GM18867 (cell line): ENCODE data around the gene UBL4A.

ENCODE experiments used
- ATAC-seq: cut with Tn5 transposase; IDR thresholded peaks from one replicate; pipeline ENCODE4 v1.9.1; 2021; ENCODE audit warnings: mild to moderate bottlenecking, moderate library complexity; ENCODE audit not compliant: unreplicated experiment

Gene UBL4A

GRCh38 chrX:154441984-154442707 lies 44.3 kb downstream of the UBL4A start:
- no peak for ATAC-seq

- ATAC-seq = no peak
Observed at GRCh38 chrX:154441564-154441963, 44.9 kb downstream of the UBL4A start.

DNA sequence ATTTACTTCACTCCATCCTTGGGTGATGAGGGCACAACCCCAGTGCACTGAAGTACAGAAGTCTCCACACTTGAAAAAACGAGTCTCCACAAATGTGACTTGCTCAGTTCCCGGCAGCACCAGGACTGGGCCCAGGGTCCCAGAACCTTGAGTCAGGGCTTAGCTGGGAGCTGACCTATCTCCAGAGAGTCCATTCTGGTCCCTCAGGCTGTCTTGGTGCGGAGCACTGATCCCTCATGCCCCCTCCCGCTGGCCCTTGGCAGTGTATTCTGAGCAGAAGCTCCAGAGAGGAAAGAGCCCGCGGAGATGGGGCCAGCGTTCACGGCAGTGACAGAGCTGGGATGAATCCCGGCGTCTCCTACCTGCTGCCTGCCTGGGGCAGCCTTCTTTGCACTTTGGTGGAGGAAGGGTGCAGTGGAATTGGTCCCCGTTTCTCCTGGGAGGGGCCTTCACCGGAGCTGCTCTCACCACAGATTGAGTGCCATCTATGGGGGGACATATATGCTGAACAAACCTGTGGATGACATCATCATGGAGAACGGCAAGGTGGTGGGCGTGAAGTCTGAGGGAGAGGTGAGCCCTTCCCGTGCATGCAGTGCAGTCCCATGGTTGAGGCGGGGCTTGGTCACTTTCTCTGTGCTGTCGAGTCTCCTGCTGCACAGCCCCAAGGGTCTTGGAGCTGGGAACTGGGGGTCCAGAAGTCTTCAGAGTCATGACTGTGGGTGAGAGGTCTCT lies 45.6 kb downstream of the UBL4A start:
- no peak for ATAC-seq

DNA sequence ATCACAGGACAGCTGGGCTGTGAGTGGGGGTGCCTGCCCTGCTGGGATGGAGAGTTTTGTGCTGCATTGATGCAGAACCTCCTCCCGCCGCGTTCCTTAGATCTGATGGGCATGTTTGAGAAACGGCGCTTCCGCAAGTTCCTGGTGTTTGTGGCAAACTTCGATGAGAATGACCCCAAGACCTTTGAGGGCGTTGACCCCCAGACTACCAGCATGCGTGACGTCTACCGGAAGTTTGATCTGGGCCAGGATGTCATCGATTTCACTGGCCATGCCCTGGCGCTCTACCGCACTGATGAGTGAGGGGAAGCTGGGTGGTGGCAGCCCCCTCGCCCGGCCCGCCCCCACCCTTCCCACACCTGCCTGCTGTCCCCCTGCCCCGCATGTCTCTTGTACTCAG lies 46.6 kb downstream of the UBL4A start:
- ATAC-seq = no peak

GRCh38 chrX:154437971-154438893 lies 48.2 kb downstream of the UBL4A start:
- no peak for ATAC-seq

DNA sequence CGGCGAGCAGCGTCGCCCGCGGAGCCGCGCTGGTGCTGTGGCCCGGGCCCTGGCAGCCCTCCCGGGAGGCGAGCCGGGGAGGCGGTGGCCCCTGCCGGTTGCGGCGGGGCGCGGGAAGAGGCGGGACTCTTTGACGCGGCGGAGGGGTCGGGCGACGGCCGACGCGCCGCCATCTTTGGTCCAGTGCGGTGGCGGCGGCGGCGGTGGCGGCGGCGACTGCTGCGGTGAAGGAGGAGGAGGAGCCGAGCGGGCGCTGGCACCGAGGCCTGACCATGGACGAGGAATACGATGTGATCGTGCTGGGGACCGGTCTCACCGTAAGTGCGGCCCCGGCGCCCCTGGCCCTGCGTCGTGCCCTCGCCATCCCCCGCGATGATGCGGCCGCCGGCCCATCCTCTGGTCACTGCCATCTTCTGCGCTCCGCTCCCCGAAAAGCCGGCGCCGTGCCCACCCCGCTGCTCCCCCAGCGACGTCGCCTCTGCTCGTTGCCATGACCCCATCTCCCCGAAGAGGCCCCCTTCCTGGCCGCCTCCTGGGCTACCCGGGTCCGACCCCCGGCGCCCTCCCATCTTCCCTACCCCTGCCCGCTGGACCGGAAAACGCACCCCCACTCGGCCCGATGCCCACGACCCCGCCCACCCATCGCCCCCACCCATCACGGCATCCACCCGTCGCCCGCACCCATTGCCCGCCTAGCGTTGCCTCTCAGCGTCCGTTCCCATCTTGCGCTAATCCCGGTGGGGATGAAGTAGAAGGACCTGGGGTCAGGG lies 49.2 kb downstream of the UBL4A start, which contains the start of gene GDI1:
TSS of gene GDI1 (plus strand) at position 172 of the 770 bp plus-strand sequence. CDS start at position 273, 101 bp downstream.
- peak; percentile 38 for ATAC-seq

DNA sequence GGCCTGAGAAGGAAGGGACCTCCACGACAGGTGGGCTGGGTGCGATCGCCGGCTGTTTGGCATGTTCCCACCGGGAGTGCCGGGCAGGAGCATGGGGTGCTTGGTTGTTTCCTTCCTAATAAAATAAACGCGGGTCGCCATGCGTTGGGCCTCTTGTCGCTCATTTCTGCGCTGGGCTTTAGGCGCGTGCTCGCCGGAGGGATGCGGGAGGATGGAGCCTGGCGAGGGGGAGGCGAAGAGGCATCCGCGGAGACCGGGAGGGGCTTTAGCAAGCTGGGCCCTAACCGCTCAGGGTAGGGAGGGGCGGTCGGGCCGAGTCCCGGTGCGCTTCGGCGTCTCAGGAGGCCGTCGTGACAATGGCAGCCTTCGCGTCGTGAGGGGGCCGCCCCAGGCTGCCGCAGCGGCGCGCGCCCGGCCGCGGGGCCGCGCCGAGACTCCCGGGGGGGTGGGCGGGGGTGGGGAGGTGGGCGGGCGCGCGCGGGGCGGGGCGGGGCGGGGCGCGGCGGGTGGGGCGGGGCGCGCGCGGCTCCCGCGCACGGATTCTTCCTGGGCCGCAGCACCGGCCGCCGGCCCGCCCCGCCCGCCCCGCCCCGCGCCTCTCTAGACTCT lies 49.9 kb downstream of the UBL4A start:
- peak; percentile 44 for ATAC-seq

- no peak for ATAC-seq
Observed at GRCh38 chrX:154435171-154435733, 51.2 kb downstream of the UBL4A start.

- ATAC-seq = no peak
Observed at GRCh38 chrX:154434394-154435168, 51.8 kb downstream of the UBL4A start.
